Measurements from ENCODE around the gene ESPL1. TPM values are rescaled to one million over a fixed set of nuclear protein-coding genes. Genes with fewer than 3 reads are reported as not detected.
"Not testable (repeated sequence)": the region's sequence is repeated elsewhere in the genome, so short reads cannot be mapped to it uniquely, and the experiment has no call there.

ESPL1 gene
- total RNA-seq, 1 donor from 2014 or later = 6.0 TPM

DNA sequence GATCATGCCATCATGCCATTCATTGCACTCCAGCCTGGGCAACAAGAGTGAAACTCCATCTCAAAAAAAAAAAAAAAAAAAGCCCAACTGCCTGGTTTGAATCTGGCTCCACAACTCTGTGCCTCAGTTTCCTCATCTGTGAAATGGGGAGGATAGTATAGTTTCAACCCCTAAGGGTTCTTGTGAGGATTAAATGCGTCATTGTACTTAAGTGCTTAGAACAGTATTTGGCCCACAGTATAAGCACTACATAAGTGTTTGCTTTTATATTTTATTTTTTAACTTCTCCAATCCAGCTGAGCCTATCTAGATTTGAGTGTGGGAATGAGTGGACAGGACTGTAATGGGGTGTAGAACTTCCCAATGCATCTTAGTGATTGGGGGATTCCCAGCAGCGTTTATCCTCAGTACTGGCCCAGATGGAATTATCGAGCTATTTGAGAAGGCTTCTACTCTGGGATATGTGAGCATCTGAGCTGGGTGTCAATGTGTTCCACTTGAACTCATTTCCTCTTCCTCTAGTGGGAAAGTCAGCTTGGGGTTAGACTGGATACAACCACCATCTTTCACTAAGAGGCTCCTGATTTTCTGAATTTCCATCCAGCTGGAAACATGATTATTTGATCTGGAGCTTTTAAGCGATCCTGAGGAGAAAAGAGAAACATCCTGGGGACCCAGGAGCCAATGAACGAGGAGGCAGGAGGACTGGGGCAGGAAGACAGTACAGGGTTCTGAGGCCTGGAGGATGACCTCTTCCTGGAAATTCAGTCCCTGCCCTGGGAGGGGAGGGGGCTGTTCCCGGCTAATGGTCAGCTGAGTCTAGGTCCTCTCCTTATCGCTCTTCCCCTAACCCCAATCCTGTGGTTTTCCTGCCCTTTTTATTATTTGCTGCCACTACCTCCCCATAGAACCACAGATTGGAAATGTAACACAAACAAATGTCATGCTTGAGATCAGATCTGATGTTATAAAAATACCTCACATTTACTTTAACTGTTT lies 9.3 kb upstream of the ESPL1 start:
- peak; percentile 19 to 37 for DNase-seq (ENCODE audit: low read depth in 2 of 2)

DNA sequence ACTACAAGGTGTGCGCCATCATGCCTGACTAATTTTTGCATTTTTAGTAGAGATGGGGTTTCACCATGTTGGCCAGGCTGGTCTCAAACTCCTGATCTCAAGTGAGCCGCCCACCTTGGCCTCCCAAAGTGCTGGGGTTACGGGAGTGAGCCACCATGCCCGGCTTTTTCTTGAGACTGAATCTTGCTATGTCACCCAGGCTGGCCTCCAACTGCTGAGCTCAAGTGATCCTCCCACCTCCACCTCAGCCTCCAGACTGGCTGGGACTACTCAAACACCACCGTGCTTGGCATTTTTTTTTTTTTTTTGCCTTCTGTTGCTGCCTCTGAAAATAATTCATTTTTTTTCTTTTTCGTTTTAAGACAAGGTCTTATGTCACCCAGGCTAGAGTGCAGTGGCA lies 8.2 kb upstream of the ESPL1 start:
- no peak for DNase-seq (ENCODE audit: low read depth in 2 of 2)

GRCh38 chr12:53265783-53266182 lies 2.3 kb upstream of the ESPL1 start:
- no peak for DNase-seq (ENCODE audit: low read depth in 2 of 2)

DNA sequence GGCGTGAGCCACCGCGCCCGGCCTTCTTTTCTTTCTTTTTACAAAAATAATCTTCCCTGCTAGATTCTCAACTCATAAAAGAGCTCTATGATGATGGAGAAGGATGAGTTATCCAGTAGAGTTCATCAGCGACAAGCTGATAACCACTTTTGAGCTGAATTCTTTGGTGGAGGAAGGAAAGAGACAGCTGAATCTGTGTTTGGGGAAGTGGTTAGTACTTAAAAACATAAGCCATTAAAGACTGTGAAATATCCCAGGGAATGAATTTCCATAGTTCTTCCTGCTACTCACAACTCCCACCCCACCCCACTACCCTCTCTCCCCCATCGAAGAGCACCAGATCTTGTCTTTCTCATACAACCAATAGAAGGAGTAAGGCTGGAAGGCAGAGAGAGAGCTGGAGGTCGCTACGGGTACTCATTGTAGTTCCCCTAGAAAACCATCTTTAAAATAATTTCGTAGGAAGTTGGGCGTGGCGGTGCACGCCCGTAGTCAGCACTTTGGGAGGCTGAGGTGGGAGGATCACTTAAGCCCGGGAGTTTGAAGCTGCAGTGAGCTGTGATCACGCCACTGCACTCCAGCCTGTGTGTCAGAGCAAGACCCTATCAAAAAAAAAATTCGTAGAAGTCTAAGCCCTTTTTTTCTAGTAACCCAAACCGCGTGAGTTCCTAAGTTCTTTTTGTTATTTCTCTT lies 647 bp upstream of the ESPL1 start:
- DNase-seq (ENCODE audit: low read depth in 2 of 2) = no peak

DNA sequence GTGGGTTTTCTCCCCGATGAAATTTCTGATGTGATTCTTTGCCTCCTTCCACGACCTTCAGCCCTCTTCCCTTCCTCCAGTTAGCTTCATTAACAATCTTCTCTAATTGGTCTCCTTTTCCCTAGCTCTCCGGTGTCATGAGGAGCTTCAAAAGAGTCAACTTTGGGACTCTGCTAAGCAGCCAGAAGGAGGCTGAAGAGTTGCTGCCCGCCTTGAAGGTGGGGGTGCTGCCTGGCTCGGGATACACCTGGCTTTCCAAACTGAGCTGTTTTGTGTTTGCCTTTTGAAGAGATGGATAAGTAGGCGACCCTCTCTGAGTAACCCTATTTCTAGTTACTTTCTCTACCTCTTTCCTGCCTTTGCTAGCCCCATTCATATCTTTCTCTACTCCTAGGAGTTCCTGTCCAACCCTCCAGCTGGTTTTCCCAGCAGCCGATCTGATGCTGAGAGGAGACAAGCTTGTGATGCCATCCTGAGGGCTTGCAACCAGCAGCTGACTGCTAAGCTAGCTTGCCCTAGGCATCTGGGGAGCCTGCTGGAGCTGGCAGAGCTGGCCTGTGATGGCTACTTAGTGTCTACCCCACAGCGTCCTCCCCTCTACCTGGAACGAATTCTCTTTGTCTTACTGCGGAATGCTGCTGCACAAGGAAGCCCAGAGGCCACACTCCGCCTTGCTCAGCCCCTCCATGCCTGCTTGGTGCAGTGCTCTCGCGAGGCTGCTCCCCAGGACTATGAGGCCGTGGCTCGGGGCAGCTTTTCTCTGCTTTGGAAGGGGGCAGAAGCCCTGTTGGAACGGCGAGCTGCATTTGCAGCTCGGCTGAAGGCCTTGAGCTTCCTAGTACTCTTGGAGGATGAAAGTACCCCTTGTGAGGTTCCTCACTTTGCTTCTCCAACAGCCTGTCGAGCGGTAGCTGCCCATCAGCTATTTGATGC lies 797 bp downstream of the ESPL1 start:
- no peak for DNase-seq (ENCODE audit: low read depth in 2 of 2)

DNA sequence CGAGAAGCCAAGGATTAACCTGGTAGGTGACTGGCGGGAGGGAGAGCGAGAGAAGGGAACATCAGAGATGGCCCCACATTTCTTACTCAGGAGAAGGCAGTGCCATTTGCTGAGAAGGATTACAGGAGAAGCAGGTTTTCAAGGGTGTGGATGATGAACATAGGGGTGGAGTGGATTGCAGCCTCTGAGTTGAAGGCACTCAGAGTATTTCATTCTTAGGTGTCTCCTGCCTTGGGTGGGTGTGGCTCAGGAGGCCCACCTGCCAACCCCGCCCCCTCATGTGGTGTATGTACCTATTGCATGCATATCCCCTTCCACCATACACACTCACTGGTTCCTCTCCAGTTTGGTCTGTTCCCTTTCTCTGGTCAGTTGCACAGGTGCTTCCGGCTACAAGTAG lies 6.3 kb downstream of the ESPL1 start:
- DNase-seq (ENCODE audit: low read depth in 2 of 2) = no peak

DNA sequence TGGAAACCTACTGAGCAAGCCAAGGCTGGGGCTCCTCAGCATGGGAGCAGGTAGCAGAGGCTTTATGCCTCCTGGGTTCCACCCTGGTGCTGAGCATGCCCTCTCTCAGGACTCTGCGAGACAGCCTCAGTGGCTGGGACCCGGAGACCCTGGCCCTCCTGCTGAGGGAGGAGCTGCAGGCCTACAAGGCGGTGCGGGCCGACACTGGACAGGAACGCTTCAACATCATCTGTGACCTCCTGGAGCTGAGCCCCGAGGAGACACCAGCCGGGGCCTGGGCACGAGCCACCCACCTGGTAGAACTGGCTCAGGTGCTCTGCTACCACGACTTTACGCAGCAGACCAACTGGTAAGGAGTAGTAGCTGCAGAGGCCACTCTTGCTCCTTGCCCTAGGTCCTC lies 8.4 kb downstream of the ESPL1 start:
- no peak for DNase-seq (ENCODE audit: low read depth in 2 of 2)

GRCh38 chr12:53277981-53278380 lies 9.9 kb downstream of the ESPL1 start:
- DNase-seq (ENCODE audit: low read depth in 2 of 2) = no peak

DNA sequence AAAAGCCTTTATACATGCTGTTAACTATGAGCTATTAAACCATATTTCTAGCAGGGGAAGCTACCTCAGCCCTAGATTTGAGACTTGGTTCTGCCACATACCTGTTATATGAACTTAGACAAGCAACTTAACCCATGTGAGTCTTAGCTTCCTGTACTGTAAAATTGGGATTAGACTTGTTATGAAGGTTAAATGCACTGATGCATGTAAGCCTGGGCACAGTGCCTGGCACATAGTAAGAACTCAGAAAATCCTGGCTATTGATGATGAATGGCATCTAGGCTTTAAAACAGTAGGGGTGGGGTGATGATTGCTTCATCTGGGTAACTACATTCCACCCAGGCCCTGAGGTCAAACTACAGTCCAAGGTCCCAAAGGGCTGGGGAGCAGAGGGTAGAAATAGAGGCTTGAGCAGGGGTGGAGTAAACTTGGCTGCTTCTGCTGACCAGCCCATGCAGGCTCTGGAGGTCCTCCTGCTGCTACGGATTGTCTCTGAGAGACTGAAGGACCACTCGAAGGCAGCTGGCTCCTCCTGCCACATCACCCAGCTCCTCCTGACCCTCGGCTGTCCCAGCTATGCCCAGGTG lies 11.3 kb downstream of the ESPL1 start:
- DNase-seq (ENCODE audit: low read depth in 2 of 2) = no peak

DNA sequence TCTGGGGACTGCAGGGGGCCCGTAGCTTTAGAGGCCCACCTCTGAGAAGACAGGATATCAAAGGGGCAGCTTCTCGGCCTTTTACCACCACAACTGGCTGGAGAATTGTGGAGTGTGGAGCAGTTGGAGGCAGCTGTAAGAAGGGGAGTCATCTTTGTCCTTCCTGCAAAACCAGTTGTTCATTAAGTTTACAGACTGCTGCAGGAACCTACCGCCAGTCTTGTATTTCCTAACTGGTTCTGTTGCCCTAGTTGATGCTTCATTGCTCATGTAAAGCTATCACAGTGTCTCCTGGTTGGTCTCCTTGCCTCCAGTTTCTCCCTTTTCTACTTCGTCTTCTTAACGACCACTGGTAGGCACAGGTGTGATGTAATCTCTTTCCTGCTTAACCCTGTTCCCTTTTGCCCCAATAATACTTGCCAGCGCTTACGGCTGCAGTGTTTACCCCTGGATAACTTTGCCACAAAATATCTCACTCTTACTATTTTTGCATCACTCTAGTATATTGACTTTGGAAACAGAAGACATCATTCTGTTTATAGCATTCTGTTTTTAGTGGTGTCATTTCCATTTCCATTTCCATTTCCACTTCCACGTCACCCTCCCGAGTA lies 11.9 kb downstream of the ESPL1 start:
- no peak for DNase-seq (ENCODE audit: low read depth in 2 of 2)

DNA sequence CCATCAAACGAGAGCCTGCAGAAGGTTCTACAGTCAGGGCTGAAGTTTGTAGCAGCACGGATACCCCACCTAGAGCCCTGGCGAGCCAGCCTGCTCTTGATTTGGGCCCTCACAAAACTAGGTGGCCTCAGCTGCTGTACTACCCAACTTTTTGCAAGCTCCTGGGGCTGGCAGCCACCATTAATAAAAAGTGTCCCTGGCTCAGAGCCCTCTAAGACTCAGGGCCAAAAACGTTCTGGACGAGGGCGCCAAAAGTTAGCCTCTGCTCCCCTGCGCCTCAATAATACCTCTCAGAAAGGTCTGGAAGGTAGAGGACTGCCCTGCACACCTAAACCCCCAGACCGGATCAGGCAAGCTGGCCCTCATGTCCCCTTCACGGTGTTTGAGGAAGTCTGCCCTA lies 18.3 kb downstream of the ESPL1 start:
- DNase-seq (ENCODE audit: low read depth in 2 of 2) = no peak

DNA sequence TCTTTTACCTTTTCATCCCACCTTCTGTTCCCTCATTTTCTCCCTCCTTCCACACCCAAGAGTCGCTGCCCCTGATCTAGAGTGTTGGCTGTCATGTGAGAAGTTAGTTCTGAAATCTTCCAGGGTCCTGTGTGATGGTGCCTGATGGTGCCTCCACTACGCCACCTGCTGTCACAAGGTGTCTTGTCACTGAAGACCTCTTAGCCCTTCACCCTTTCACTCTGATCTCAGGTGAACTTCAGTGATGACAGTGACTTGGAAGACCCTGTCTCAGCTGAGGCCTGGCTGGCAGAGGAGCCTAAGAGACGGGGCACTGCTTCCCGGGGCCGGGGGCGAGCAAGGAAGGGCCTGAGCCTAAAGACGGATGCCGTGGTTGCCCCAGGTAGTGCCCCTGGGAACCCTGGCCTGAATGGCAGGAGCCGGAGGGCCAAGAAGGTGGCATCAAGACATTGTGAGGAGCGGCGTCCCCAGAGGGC lies 19.7 kb downstream of the ESPL1 start:
- DNase-seq (ENCODE audit: low read depth in 2 of 2) = peak; percentile 43 to 70

GRCh38 chr12:53288322-53288721 lies 20.2 kb downstream of the ESPL1 start:
- DNase-seq (ENCODE audit: low read depth in 2 of 2) = no peak

DNA sequence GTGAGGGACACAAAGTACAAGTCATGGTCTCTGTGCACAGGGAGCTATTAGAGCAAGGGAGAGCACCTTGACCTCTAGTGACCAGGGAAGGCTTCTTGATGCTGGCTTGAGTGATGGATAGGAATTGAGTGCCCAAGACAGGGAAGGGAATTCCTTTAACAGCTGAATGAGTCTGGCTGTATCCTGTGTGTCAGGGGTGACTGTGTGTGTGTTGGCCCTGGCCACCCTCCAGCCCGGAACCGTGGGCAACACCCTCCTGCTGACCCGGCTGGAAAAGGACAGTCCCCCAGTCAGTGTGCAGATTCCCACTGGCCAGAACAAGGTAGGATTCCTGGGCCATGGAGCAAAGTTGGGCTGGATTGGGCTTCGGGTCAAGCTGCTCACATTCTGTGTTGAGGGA lies 21.8 kb downstream of the ESPL1 start:
- DNase-seq (ENCODE audit: low read depth in 2 of 2) = peak in 1 of 2 donors; percentile 43

DNA sequence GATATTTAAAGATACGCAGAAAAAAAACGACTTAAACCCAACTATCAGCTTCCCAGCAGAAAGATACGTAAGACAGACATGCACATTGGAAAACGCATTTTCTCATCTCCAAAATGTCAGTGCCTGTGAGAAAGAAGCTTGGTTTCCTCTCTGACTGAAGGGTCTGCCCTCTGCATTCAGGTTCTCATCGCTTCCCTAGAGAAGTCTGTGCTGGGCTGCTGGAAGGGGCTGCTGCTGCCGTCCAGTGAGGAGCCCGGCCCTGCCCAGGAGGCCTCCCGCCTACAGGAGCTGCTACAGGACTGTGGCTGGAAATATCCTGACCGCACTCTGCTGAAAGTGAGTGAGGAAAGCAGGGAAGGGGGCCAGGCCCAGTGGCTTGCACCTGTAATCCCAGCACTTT lies 22.6 kb downstream of the ESPL1 start:
- DNase-seq (ENCODE audit: low read depth in 2 of 2) = no peak

GRCh38 chr12:53292426-53292825 lies 24.3 kb downstream of the ESPL1 start:
- DNase-seq (ENCODE audit: low read depth in 2 of 2) = no peak

GRCh38 chr12:53295070-53295890 lies 27.2 kb downstream of the ESPL1 start, which contains the start of gene PFDN5:
PFDN5 (plus strand) TSS chr12:53295542; CDS start chr12:53295568, 26 bp downstream.
- DNase-seq (ENCODE audit: low read depth in 2 of 2) = peak; percentile 87 to 93

DNA sequence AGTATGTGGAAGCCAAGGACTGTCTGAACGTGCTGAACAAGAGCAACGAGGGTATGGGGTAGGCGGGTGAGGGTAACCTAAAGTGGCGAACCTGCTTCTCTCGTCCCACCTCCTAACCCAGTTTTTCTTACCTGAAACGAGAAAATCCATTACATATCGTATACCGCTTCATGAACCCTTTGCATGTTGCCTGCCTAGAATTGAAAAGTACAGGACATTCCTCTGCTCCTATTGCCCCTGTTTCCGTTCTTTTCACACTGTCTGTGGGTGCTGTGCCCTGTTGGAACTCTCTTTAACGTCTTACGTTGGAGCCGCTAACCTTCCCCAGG lies 27.8 kb downstream of the ESPL1 start:
- no peak for DNase-seq (ENCODE audit: low read depth in 2 of 2)

- not testable (repeated sequence) for DNase-seq (ENCODE audit: low read depth in 2 of 2)
Observed at GRCh38 chr12:53297106-53297505, 29.0 kb downstream of the ESPL1 start.

DNA sequence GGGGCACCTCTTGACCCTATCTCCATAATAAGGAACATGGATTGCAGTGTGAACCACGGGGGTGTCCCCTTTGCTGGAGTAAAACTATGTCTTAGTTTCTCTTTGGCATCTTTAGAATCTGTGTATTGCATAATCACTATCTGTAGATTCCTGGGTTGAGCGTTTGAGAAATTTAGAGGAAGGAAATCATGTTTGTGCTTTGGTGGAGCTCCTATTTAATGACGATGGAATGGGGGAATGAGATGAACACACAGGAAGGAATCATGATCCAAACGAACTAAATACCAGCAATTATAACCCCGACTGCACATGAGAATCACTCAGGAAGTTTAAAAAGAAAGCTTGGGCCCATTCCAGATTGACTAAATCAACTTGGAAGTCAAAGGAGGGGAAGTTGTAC lies 30.1 kb downstream of the ESPL1 start:
- DNase-seq (ENCODE audit: low read depth in 2 of 2) = no peak
